Activated naive CD8-positive, alpha-beta T cell treated with anti-CD3 and anti-CD28 coated beads for 36 hours (primary cell): ENCODE data around the gene FUNDC1. TPM values are rescaled to one million over a fixed set of nuclear protein-coding genes. Genes with fewer than 3 reads are reported as not detected.
"Not testable (repeated sequence)": the region's sequence is repeated elsewhere in the genome, so short reads cannot be mapped to it uniquely, and the experiment has no call there.

ENCODE experiments used
- DNase-seq: peaks from one replicate; pipeline ENCODE4 v3.0.0; 2021
- H3K27ac Mint-ChIP-seq: one replicate; pipeline ENCODE4 v1.8.0; 2022; ENCODE audit warnings: mild to moderate bottlenecking, moderate library complexity, mixed read lengths
- H3K27me3 Mint-ChIP-seq: one replicate; pipeline ENCODE4 v1.8.0; 2022; ENCODE audit warnings: mild to moderate bottlenecking, mixed read lengths
- H3K36me3 Mint-ChIP-seq: one replicate; pipeline ENCODE4 v1.8.0; 2021; ENCODE audit warnings: mild to moderate bottlenecking, mixed read lengths
- H3K4me1 Mint-ChIP-seq: one replicate; pipeline ENCODE4 v1.8.0; 2021; ENCODE audit warnings: mixed read lengths
- H3K4me3 Mint-ChIP-seq: one replicate; pipeline ENCODE4 v1.8.0; 2022; ENCODE audit warnings: mild to moderate bottlenecking, moderate library complexity, mixed read lengths
- H3K9me3 Mint-ChIP-seq: one replicate; pipeline ENCODE4 v1.8.0; 2022; ENCODE audit warnings: mixed read lengths
- total RNA-seq, 2 experiments: library from RNA; stranded (reverse); gene quantifications; one replicate each; pipeline ENCODE4 v1.2.3, GENCODE V29; 2021

The FUNDC1 gene
- total RNA-seq, result 10 to 100 TPM; 14.8 to 15.3 TPM

- Mint-ChIP-seq H3K4me1 (peaks cover 27% of the 10 kb centered on the region), H3K9me3 (no peaks in the 10 kb centered on the region), H3K27me3 (no peaks in the 10 kb centered on the region), H3K4me3 (peak within 1 kb of the TSS; percentile 91), H3K27ac (peak within 1 kb of the TSS; percentile 86), H3K36me3 (peaks cover 10% of the 10 kb centered on the region)
- DNase-seq, result peak; percentile 87
Measured at GRCh38 chrX:44542567-44543325, at the start of gene FUNDC1. TSS of gene FUNDC1 (minus strand) at chrX:44542859. CDS start at chrX:44542832, 27 bp downstream.

GRCh38 chrX:44585866-44586265 is 43.2 kb upstream of the FUNDC1 start:
- H3K9me3 Mint-ChIP-seq, result peaks cover 3% of the 10 kb centered on the region
- no peaks in the 10 kb centered on the region for H3K27me3 Mint-ChIP-seq
- H3K36me3 Mint-ChIP-seq, result no peaks in the 10 kb centered on the region
- H3K4me3 Mint-ChIP-seq, result no peak overlapping the region
- H3K27ac Mint-ChIP-seq, result no peak overlapping the region
- no peaks in the 10 kb centered on the region for H3K4me1 Mint-ChIP-seq
- no peak for DNase-seq

- no peaks in the 10 kb centered on the region for H3K4me1 Mint-ChIP-seq
- H3K36me3 Mint-ChIP-seq, result no peaks in the 10 kb centered on the region
- peaks cover 3% of the 10 kb centered on the region for H3K9me3 Mint-ChIP-seq
- no peak overlapping the region for H3K4me3 Mint-ChIP-seq
- H3K27me3 Mint-ChIP-seq, result no peaks in the 10 kb centered on the region
- no peak for DNase-seq
- no peak overlapping the region for H3K27ac Mint-ChIP-seq
Measured at GRCh38 chrX:44580466-44580865, 37.8 kb upstream of the FUNDC1 start.

GRCh38 chrX:44572340-44572938 is 29.8 kb upstream of the FUNDC1 start:
- Mint-ChIP-seq H3K4me1 (no peaks in the 10 kb centered on the region), H3K9me3 (peaks cover 10% of the 10 kb centered on the region), H3K27me3 (no peaks in the 10 kb centered on the region), H3K36me3 (peaks cover 4% of the 10 kb centered on the region), H3K27ac (no peak overlapping the region), H3K4me3 (no peak overlapping the region)
- no peak for DNase-seq

- H3K27ac Mint-ChIP-seq, result no peak overlapping the region
- H3K36me3 Mint-ChIP-seq, result peaks cover 4% of the 10 kb centered on the region
- peaks cover 10% of the 10 kb centered on the region for H3K9me3 Mint-ChIP-seq
- H3K27me3 Mint-ChIP-seq, result no peaks in the 10 kb centered on the region
- DNase-seq, result no peak
- no peak overlapping the region for H3K4me3 Mint-ChIP-seq
- no peaks in the 10 kb centered on the region for H3K4me1 Mint-ChIP-seq
Measured at GRCh38 chrX:44570522-44570921, 27.9 kb upstream of the FUNDC1 start.

GRCh38 chrX:44569122-44569521 is 26.5 kb upstream of the FUNDC1 start:
- Mint-ChIP-seq H3K36me3 (peaks cover 4% of the 10 kb centered on the region), H3K4me3 (no peak overlapping the region), H3K27ac (no peak overlapping the region), H3K9me3 (peaks cover 10% of the 10 kb centered on the region), H3K4me1 (no peaks in the 10 kb centered on the region), H3K27me3 (no peaks in the 10 kb centered on the region)
- no peak for DNase-seq

GRCh38 chrX:44568196-44568595 is 25.5 kb upstream of the FUNDC1 start:
- no peaks in the 10 kb centered on the region for H3K27me3 Mint-ChIP-seq
- H3K4me3 Mint-ChIP-seq, result no peak overlapping the region
- peaks cover 10% of the 10 kb centered on the region for H3K9me3 Mint-ChIP-seq
- no peaks in the 10 kb centered on the region for H3K4me1 Mint-ChIP-seq
- no peak for DNase-seq
- no peak overlapping the region for H3K27ac Mint-ChIP-seq
- H3K36me3 Mint-ChIP-seq, result peaks cover 4% of the 10 kb centered on the region

GRCh38 chrX:44561896-44562295 is 19.2 kb upstream of the FUNDC1 start:
- H3K9me3 Mint-ChIP-seq, H3K4me1 Mint-ChIP-seq, H3K4me3 Mint-ChIP-seq, H3K27me3 Mint-ChIP-seq, H3K27ac Mint-ChIP-seq, DNase-seq, H3K36me3 Mint-ChIP-seq: not testable (repeated sequence)

- H3K4me1 Mint-ChIP-seq, result no peaks in the 10 kb centered on the region
- H3K27me3 Mint-ChIP-seq, result no peaks in the 10 kb centered on the region
- H3K9me3 Mint-ChIP-seq, result no peaks in the 10 kb centered on the region
- H3K36me3 Mint-ChIP-seq, result no peaks in the 10 kb centered on the region
- H3K27ac Mint-ChIP-seq, result no peak overlapping the region
- no peak overlapping the region for H3K4me3 Mint-ChIP-seq
- no peak for DNase-seq
Measured at GRCh38 chrX:44550563-44550962, 7.9 kb upstream of the FUNDC1 start.

GRCh38 chrX:44545454-44545853 is 2.8 kb upstream of the FUNDC1 start:
- not testable (repeated sequence) for H3K27ac Mint-ChIP-seq, H3K27me3 Mint-ChIP-seq, DNase-seq, H3K9me3 Mint-ChIP-seq, H3K4me3 Mint-ChIP-seq, H3K36me3 Mint-ChIP-seq
- H3K4me1 Mint-ChIP-seq, result peaks cover 18% of the 10 kb centered on the region

- Mint-ChIP-seq H3K4me3 (no peak overlapping the region), H3K4me1 (peaks cover 23% of the 10 kb centered on the region), H3K9me3 (no peaks in the 10 kb centered on the region), H3K27ac (no peak overlapping the region), H3K27me3 (no peaks in the 10 kb centered on the region), H3K36me3 (peaks cover 4% of the 10 kb centered on the region)
- no peak for DNase-seq
Measured at GRCh38 chrX:44544036-44544435, 1.4 kb upstream of the FUNDC1 start.

- no peak overlapping the region for H3K4me3 Mint-ChIP-seq
- no peaks in the 10 kb centered on the region for H3K9me3 Mint-ChIP-seq
- H3K27me3 Mint-ChIP-seq, result no peaks in the 10 kb centered on the region
- no peak for DNase-seq
- no peak overlapping the region for H3K27ac Mint-ChIP-seq
- peaks cover 29% of the 10 kb centered on the region for H3K36me3 Mint-ChIP-seq
- H3K4me1 Mint-ChIP-seq, result peaks cover 15% of the 10 kb centered on the region
Measured at GRCh38 chrX:44536198-44536597, 6.5 kb downstream of the FUNDC1 start.

- Mint-ChIP-seq H3K27ac (no peak overlapping the region), H3K4me1 (peaks cover 3% of the 10 kb centered on the region), H3K27me3 (no peaks in the 10 kb centered on the region), H3K4me3 (no peak overlapping the region), H3K9me3 (no peaks in the 10 kb centered on the region), H3K36me3 (peaks cover 11% of the 10 kb centered on the region)
- DNase-seq, result no peak
Measured at GRCh38 chrX:44529310-44529709, 13.3 kb downstream of the FUNDC1 start.

GRCh38 chrX:44514272-44514671 is 28.4 kb downstream of the FUNDC1 start:
- no peak for DNase-seq
- Mint-ChIP-seq H3K9me3 (no peaks in the 10 kb centered on the region), H3K27me3 (no peaks in the 10 kb centered on the region), H3K36me3 (no peaks in the 10 kb centered on the region), H3K4me1 (no peaks in the 10 kb centered on the region), H3K27ac (no peak overlapping the region), H3K4me3 (no peak overlapping the region)

GRCh38 chrX:44507292-44507691 is 35.4 kb downstream of the FUNDC1 start:
- peaks cover 4% of the 10 kb centered on the region for H3K4me1 Mint-ChIP-seq
- H3K9me3 Mint-ChIP-seq, result no peaks in the 10 kb centered on the region
- DNase-seq, result peak; percentile 6
- no peaks in the 10 kb centered on the region for H3K27me3 Mint-ChIP-seq
- H3K36me3 Mint-ChIP-seq, result peaks cover 1% of the 10 kb centered on the region
- H3K27ac Mint-ChIP-seq, result no peak overlapping the region
- H3K4me3 Mint-ChIP-seq, result no peak overlapping the region

- Mint-ChIP-seq H3K27me3 (no peaks in the 10 kb centered on the region), H3K36me3 (peaks cover 1% of the 10 kb centered on the region), H3K9me3 (no peaks in the 10 kb centered on the region), H3K27ac (no peak overlapping the region), H3K4me3 (no peak overlapping the region), H3K4me1 (peaks cover 4% of the 10 kb centered on the region)
- DNase-seq, result no peak
Measured at GRCh38 chrX:44506678-44507077, 36.0 kb downstream of the FUNDC1 start.
